H9 (cell line): ENCODE results near the gene SLC25A4. TPM values are rescaled to one million over a fixed set of nuclear protein-coding genes. Genes with fewer than 3 reads are reported as not detected.

ENCODE experiments used
- DNase-seq: peaks from one replicate; pipeline ENCODE4 v3.0.0-alpha.2; 2017
- H2AFZ ChIP-seq: one replicate; pipeline ENCODE4 v1.6.1; 2013; ENCODE audit warnings: mild to moderate bottlenecking, low read length, control low read depth, moderate library complexity
- H2AK5ac ChIP-seq: 2 replicates; pipeline ENCODE4 v1.6.1; 2013; ENCODE audit warnings: low read length, control low read depth, mixed read lengths; ENCODE audit not compliant: insufficient read length
- H2BK120ac ChIP-seq: one replicate; pipeline ENCODE4 v1.6.1; 2013; ENCODE audit warnings: low read depth, mild to moderate bottlenecking, low read length, control low read depth, inconsistent platforms; ENCODE audit not compliant: poor library complexity, severe bottlenecking
- H2BK12ac ChIP-seq: 2 replicates; pipeline ENCODE4 v1.6.1; 2013; ENCODE audit warnings: low read length, control low read depth, mixed read lengths, low read depth; ENCODE audit not compliant: insufficient read length
- H2BK15ac ChIP-seq: 2 replicates; pipeline ENCODE4 v1.6.1; 2013; ENCODE audit warnings: low read depth, low read length, control low read depth
- H2BK20ac ChIP-seq: one replicate; pipeline ENCODE4 v1.6.1; 2013; ENCODE audit warnings: low read depth, mild to moderate bottlenecking, low read length, control low read depth, inconsistent platforms; ENCODE audit not compliant: poor library complexity, severe bottlenecking
- H2BK5ac ChIP-seq: 2 replicates; pipeline ENCODE4 v1.6.1; 2013; ENCODE audit warnings: low read length, control low read depth, mixed read lengths; ENCODE audit not compliant: insufficient read length
- H3K14ac ChIP-seq: 2 replicates; pipeline ENCODE4 v1.6.1; 2013; ENCODE audit warnings: low read length, control low read depth; ENCODE audit not compliant: insufficient read depth
- H3K18ac ChIP-seq: 2 replicates; pipeline ENCODE4 v1.6.1; 2013; ENCODE audit warnings: low read depth, mild to moderate bottlenecking, mixed read lengths, low read length, control low read depth; ENCODE audit not compliant: insufficient read length
- H3K23ac ChIP-seq: 2 replicates; pipeline ENCODE4 v1.6.1; 2013; ENCODE audit warnings: low read length, control low read depth, mixed read lengths, low read depth; ENCODE audit not compliant: insufficient read length
- H3K23me2 ChIP-seq: 2 replicates; pipeline ENCODE4 v1.6.1; 2013; ENCODE audit warnings: low read depth, mild to moderate bottlenecking, mixed read lengths, low read length, control low read depth; ENCODE audit not compliant: insufficient read length, poor library complexity, severe bottlenecking
- H3K27ac ChIP-seq: 2 replicates; pipeline ENCODE4 v1.5.1; 2013; ENCODE audit warnings: low read length, control low read depth, mixed read lengths, low read depth; ENCODE audit not compliant: insufficient read length
- H3K27me3 ChIP-seq: 2 replicates; pipeline ENCODE4 v1.6.1; 2013; ENCODE audit warnings: low read length, control low read depth, inconsistent platforms; ENCODE audit not compliant: insufficient read depth
- H3K4ac ChIP-seq: 2 replicates; pipeline ENCODE4 v1.6.1; 2013; ENCODE audit warnings: low read depth, mild to moderate bottlenecking, control low read depth, inconsistent platforms, low read length, moderate library complexity
- H3K4me1 ChIP-seq: 2 replicates; pipeline ENCODE4 v1.6.1; 2013; ENCODE audit warnings: low read length, control low read depth, inconsistent platforms; ENCODE audit not compliant: insufficient read depth
- H3K4me2 ChIP-seq: 2 replicates; pipeline ENCODE4 v1.6.1; 2013; ENCODE audit warnings: low read length, control low read depth, mixed read lengths; ENCODE audit not compliant: insufficient read length, insufficient read depth
- H3K56ac ChIP-seq: 2 replicates; pipeline ENCODE4 v1.6.1; 2013; ENCODE audit warnings: low read depth, mild to moderate bottlenecking, mixed read lengths, low read length, control low read depth; ENCODE audit not compliant: insufficient read length
- H3K79me1 ChIP-seq: 2 replicates; pipeline ENCODE4 v1.6.1; 2013; ENCODE audit warnings: low read depth, mild to moderate bottlenecking, moderate library complexity, low read length, control low read depth, inconsistent platforms; ENCODE audit not compliant: insufficient read depth, poor library complexity, severe bottlenecking
- H3K79me2 ChIP-seq: 2 replicates; pipeline ENCODE4 v1.6.1; 2013; ENCODE audit warnings: low read length, control low read depth, inconsistent platforms; ENCODE audit not compliant: insufficient read depth
- H3K9ac ChIP-seq: 2 replicates; pipeline ENCODE4 v1.6.1; 2013; ENCODE audit warnings: low read length, control low read depth, mixed read lengths; ENCODE audit not compliant: insufficient read length; ENCODE audit errors: extremely low read depth
- H3K9me3 ChIP-seq: one replicate; pipeline ENCODE4 v1.6.1; 2013; ENCODE audit warnings: low read depth, low read length, inconsistent platforms; ENCODE audit not compliant: control insufficient read depth
- H3T11ph ChIP-seq: one replicate; pipeline ENCODE4 v1.6.1; 2013; ENCODE audit warnings: mild to moderate bottlenecking, low read length, control low read depth, inconsistent platforms
- H4K20me1 ChIP-seq: one replicate; pipeline ENCODE4 v1.6.1; 2013; ENCODE audit not compliant: control insufficient read depth, insufficient read length, insufficient read depth
- H4K5ac ChIP-seq: 2 replicates; pipeline ENCODE4 v1.6.1; 2013; ENCODE audit warnings: low read depth, mild to moderate bottlenecking, mixed read lengths, low read length, control low read depth; ENCODE audit not compliant: insufficient read length
- H4K8ac ChIP-seq: replicated peaks from 2 replicates; pipeline ENCODE4 v1.6.1; 2013; ENCODE audit warnings: low read length, control low read depth, mixed read lengths, low read depth; ENCODE audit not compliant: insufficient read length
- H4K91ac ChIP-seq: 2 replicates; pipeline ENCODE4 v1.6.1; 2013; ENCODE audit warnings: low read depth, mild to moderate bottlenecking, moderate library complexity, mixed read lengths, low read length, control low read depth; ENCODE audit not compliant: insufficient read length
- H3K27ac Mint-ChIP-seq, 3 experiments: 2 replicates in 2 of 3; 3 replicates in 1 of 3; pipeline ENCODE4 v1.8.0; 2020 to 2021; ENCODE audit warnings: mixed read lengths in 3 of 3, mild to moderate bottlenecking in 1 of 3, moderate library complexity in 1 of 3
- H3K27me3 Mint-ChIP-seq: 2 replicates; pipeline ENCODE4 v1.8.0; 2021; ENCODE audit warnings: low read depth, mild to moderate bottlenecking, moderate library complexity, mixed read lengths
- H3K36me3 Mint-ChIP-seq, 3 experiments: 2 replicates in 2 of 3; 3 replicates in 1 of 3; pipeline ENCODE4 v1.8.0; 2020 to 2021; ENCODE audit warnings: low read depth in 3 of 3, mixed read lengths in 3 of 3; ENCODE audit not compliant: insufficient read depth in 1 of 3
- H3K4me1 Mint-ChIP-seq, 2 experiments: 2 replicates each; pipeline ENCODE4 v1.8.0; 2020; ENCODE audit warnings: mixed read lengths in 2 of 2
- H3K4me3 Mint-ChIP-seq, 2 experiments: 2 replicates in 1 of 2; 3 replicates in 1 of 2; pipeline ENCODE4 v1.8.0; 2020 to 2021; ENCODE audit warnings: mild to moderate bottlenecking in 2 of 2, mixed read lengths in 2 of 2, moderate library complexity in 1 of 2
- H3K9me3 Mint-ChIP-seq, 2 experiments: 2 replicates in 1 of 2; 3 replicates in 1 of 2; pipeline ENCODE4 v1.8.0; 2020; ENCODE audit warnings: mild to moderate bottlenecking in 2 of 2, mixed read lengths in 2 of 2, moderate library complexity in 1 of 2
- CTCF ChIP-seq: fragments of 200-600 bp; sonication (generic); conservative IDR thresholded peaks from 3 replicates; pipeline ENCODE4 v1.8.0; 2021; ENCODE audit warnings: antibody characterized with exemption, mild to moderate bottlenecking
- WGBS: extraction: QIAGEN DNeasy Blood & Tissue Kit; methylation state at CpG from one replicate; pipeline ENCODE4 v1.1.7; 2013; ENCODE audit warnings: missing lambda C conversion rate, low lambda C conversion rate, mixed read lengths; ENCODE audit not compliant: insufficient read length; ENCODE audit errors: extremely low coverage; 5-methylcytosine and 5-hydroxymethylcytosine counted together
- total RNA-seq: library from RNA; stranded (reverse); gene quantifications from 2 replicates; pipeline ENCODE4 v1.2.1, GENCODE V29; 2021

SLC25A4 gene
- total RNA-seq, 1 experiment from 2014 or later: 54.4 TPM

GRCh38 chr4:185165605-185166063 is 22.6 kb downstream of the SLC25A4 start:
- Histone ChIP-seq H2BK12ac (no peak overlapping the region), H4K91ac (no peak overlapping the region), H2BK20ac (no peak overlapping the region), H4K5ac (no peak overlapping the region), H3K9ac (no peak overlapping the region), H3K18ac (no peak overlapping the region), H3K14ac (no peak overlapping the region), H3K4me1 (no peaks in the 10 kb centered on the region), H2AFZ (no peak overlapping the region), H2BK5ac (no peak overlapping the region), H4K20me1 (no peaks in the 10 kb centered on the region), H3T11ph (no peak overlapping the region), H3K27me3 (no peaks in the 10 kb centered on the region), H4K8ac (no peak overlapping the region), H3K79me1 (no peaks in the 10 kb centered on the region), H3K79me2 (no peaks in the 10 kb centered on the region), H2BK15ac (no peak overlapping the region), H2BK120ac (no peak overlapping the region), H2AK5ac (no peak overlapping the region), H3K27ac (no peak overlapping the region), H3K56ac (no peak overlapping the region), H3K23ac (no peak overlapping the region), H3K9me3 (no peaks in the 10 kb centered on the region), H3K23me2 (no peaks in the 10 kb centered on the region), H3K4ac (no peak overlapping the region), H3K4me2 (no peak overlapping the region)
- WGBS: no CpG with 5 or more reads among the region's 2 CpGs
- TF ChIP-seq CTCF: no peak
- peaks cover 16 to 45% (median 34%) of the 10 kb centered on the region in 3 experiments for H3K36me3 Mint-ChIP-seq
- no peaks in the 10 kb centered on the region for H3K4me1 Mint-ChIP-seq
- H3K27ac Mint-ChIP-seq: no peak overlapping the region
- DNase-seq: no peak
- H3K9me3 Mint-ChIP-seq: no peaks in the 10 kb centered on the region
- no peaks in the 10 kb centered on the region for H3K27me3 Mint-ChIP-seq
- H3K4me3 Mint-ChIP-seq: no peak overlapping the region
